ENCODE data around the gene ZPLD1. TPM values are rescaled to one million over a fixed set of nuclear protein-coding genes. Genes with fewer than 3 reads are reported as not detected.

Gene ZPLD1
- total RNA-seq, 1 experiment from 2014 or later, result not detected

- Histone ChIP-seq H4K20me1 (ENCODE audit: control insufficient read depth, insufficient read depth, insufficient read length) (no peaks in the 10 kb centered on the region), H3K56ac (ENCODE audit: insufficient read length, low read depth, low read length) (no peak overlapping the region), H3K23me2 (ENCODE audit: insufficient read length, low read depth, low read length, poor library complexity, severe bottlenecking) (no peaks in the 10 kb centered on the region), H3K27ac (ENCODE audit: insufficient read length, low read depth, low read length) (no peak overlapping the region), H3K9ac (ENCODE audit: extremely low read depth, insufficient read length, low read length) (no peak overlapping the region), H4K91ac (ENCODE audit: insufficient read length, low read depth, low read length) (no peak overlapping the region), H2AFZ (ENCODE audit: low read length) (no peak overlapping the region), H3K27me3 (ENCODE audit: insufficient read depth, low read length) (no peaks in the 10 kb centered on the region), H3K9me3 (ENCODE audit: control insufficient read depth, low read depth, low read length) (no peaks in the 10 kb centered on the region), H3K4ac (ENCODE audit: low read depth, low read length) (no peak overlapping the region), H2BK5ac (ENCODE audit: insufficient read length, low read length) (no peak overlapping the region), H4K8ac (replicated peaks; ENCODE audit: insufficient read length, low read depth, low read length) (no peak overlapping the region), H3K4me2 (ENCODE audit: insufficient read depth, insufficient read length, low read length) (no peak overlapping the region), H3K14ac (ENCODE audit: insufficient read depth, low read length) (no peak overlapping the region), H3K79me1 (ENCODE audit: insufficient read depth, low read depth, low read length, poor library complexity, severe bottlenecking) (no peaks in the 10 kb centered on the region), H4K5ac (ENCODE audit: insufficient read length, low read depth, low read length) (no peak overlapping the region), H3K23ac (ENCODE audit: insufficient read length, low read depth, low read length) (no peak overlapping the region), H3K79me2 (ENCODE audit: insufficient read depth, low read length) (no peaks in the 10 kb centered on the region), H3T11ph (ENCODE audit: low read length) (no peak overlapping the region), H2BK15ac (ENCODE audit: low read depth, low read length) (no peak overlapping the region), H2BK12ac (ENCODE audit: insufficient read length, low read depth, low read length) (no peak overlapping the region), H2BK120ac (ENCODE audit: low read depth, low read length, poor library complexity, severe bottlenecking) (no peak overlapping the region), H3K18ac (ENCODE audit: insufficient read length, low read depth, low read length) (no peak overlapping the region), H2BK20ac (ENCODE audit: low read depth, low read length, poor library complexity, severe bottlenecking) (no peak overlapping the region), H3K4me1 (ENCODE audit: insufficient read depth, low read length) (no peaks in the 10 kb centered on the region; the same call in 1 of the 2 replicates), H2AK5ac (ENCODE audit: insufficient read length, low read length) (no peak overlapping the region)
- no peaks in the 10 kb centered on the region for H3K27me3 Mint-ChIP-seq (ENCODE audit: low read depth)
- no peak overlapping the region for H3K27ac Mint-ChIP-seq
- no peak overlapping the region for H3K4me3 Mint-ChIP-seq
- DNase-seq, result no peak
- no CpG with 5 or more reads among the region's 2 CpGs for WGBS (ENCODE audit: extremely low coverage, insufficient read length, low lambda C conversion rate)
- no peaks in the 10 kb centered on the region for H3K36me3 Mint-ChIP-seq (ENCODE audit: insufficient read depth in 1 of 3, low read depth in 3 of 3)
- no peaks in the 10 kb centered on the region for H3K9me3 Mint-ChIP-seq
- no peak for TF ChIP-seq CTCF (conservative IDR thresholded peaks at IDR 0.05)
- peaks cover 5 to 11% of the 10 kb centered on the region in 2 experiments; a peak in 3 of 4 replicates for H3K4me1 Mint-ChIP-seq
Observed at GRCh38 chr3:102400766-102401165, 34.0 kb upstream of the ZPLD1 start.

Measured in H9 (cell line).